HepG2 (cell line): ENCODE results near the gene RAP2A. TPM values are rescaled to one million over a fixed set of nuclear protein-coding genes. Genes with fewer than 3 reads are reported as not detected.

ENCODE experiments used
- ARID2 ChIP-seq: sonication (generic); formaldehyde crosslinking; IDR thresholded peaks from 2 replicates; pipeline ENCODE4 v1.8.1; 2022; ENCODE audit warnings: mild to moderate bottlenecking, missing genetic modification reagents, borderline replicate concordance
- CBFB ChIP-seq: sonication (generic); formaldehyde crosslinking; IDR thresholded peaks from 2 replicates; pipeline ENCODE4 v1.4.0; 2020; ENCODE audit warnings: missing genetic modification reagents
- EP300 ChIP-seq, 3 experiments: sonication (generic) in 1 of 3; formaldehyde crosslinking in 1 of 3; IDR thresholded peaks; 2 replicates each; pipeline versions ENCODE4 v1.5.1 to v1.6.1; 2011 to 2020; ENCODE audit warnings: low read depth in 2 of 3, low read length in 2 of 3, borderline replicate concordance in 1 of 3, improper control_type of control experiment in 1 of 3, mild to moderate bottlenecking in 1 of 3, missing genetic modification reagents in 1 of 3, moderate library complexity in 1 of 3
- EZH2 ChIP-seq: conservative IDR thresholded peaks from 2 replicates; pipeline ENCODE4 v1.6.1; 2012; ENCODE audit warnings: mild to moderate bottlenecking, low read depth, low read length, moderate library complexity
- HOXA5 ChIP-seq: sonication (generic); formaldehyde crosslinking; IDR thresholded peaks from 2 replicates; pipeline ENCODE4 v1.4.0; 2020; ENCODE audit warnings: missing genetic modification reagents
- MED1 ChIP-seq: sonication (generic); formaldehyde crosslinking; IDR thresholded peaks from 2 replicates; pipeline ENCODE4 v1.4.0; 2020; ENCODE audit warnings: missing genetic modification reagents
- MTA1 ChIP-seq: sonication (generic); formaldehyde crosslinking; IDR thresholded peaks from 2 replicates; pipeline ENCODE4 v1.4.0; 2020; ENCODE audit warnings: missing genetic modification reagents, mild to moderate bottlenecking, borderline replicate concordance
- NFIB ChIP-seq: sonication (generic); formaldehyde crosslinking; IDR thresholded peaks from 2 replicates; pipeline ENCODE4 v1.9.0; 2021; ENCODE audit warnings: missing genetic modification reagents, mild to moderate bottlenecking, borderline replicate concordance
- NFYC ChIP-seq: IDR thresholded peaks from 2 replicates; pipeline ENCODE4 v1.6.1; 2016; ENCODE audit warnings: missing genetic modification reagents, missing compliant biosample characterization
- NONO ChIP-seq, 2 experiments: fragments of 450-650 bp in 1 of 2; sonication (generic) in 1 of 2; formaldehyde crosslinking in 1 of 2; IDR thresholded peaks in 1 of 2; conservative IDR thresholded peaks in 1 of 2; 2 replicates each; pipeline versions ENCODE4 v1.6.1 to v1.8.0; 2017 to 2022; ENCODE audit warnings: mild to moderate bottlenecking in 1 of 2, missing genetic modification reagents in 1 of 2, moderate library complexity in 1 of 2
- PAF1 ChIP-seq: IDR thresholded peaks from 2 replicates; pipeline ENCODE4 v1.6.1; 2016; ENCODE audit warnings: missing genetic modification reagents, missing compliant biosample characterization
- PRMT3 ChIP-seq: sonication (generic); formaldehyde crosslinking; IDR thresholded peaks from 2 replicates; pipeline ENCODE4 v1.8.1; 2022; ENCODE audit warnings: low read depth, mild to moderate bottlenecking, moderate library complexity, missing genetic modification reagents, borderline replicate concordance
- TRIM22 ChIP-seq: fragments of 450-650 bp; IDR thresholded peaks from 2 replicates; pipeline ENCODE4 v1.6.1; 2017
- ZNF260 ChIP-seq: sonication (generic); formaldehyde crosslinking; IDR thresholded peaks from 2 replicates; pipeline ENCODE4 v1.4.0; 2020; ENCODE audit warnings: missing genetic modification reagents, low read depth, mild to moderate bottlenecking, borderline replicate concordance
- ZNF510 ChIP-seq: sonication (generic); formaldehyde crosslinking; IDR thresholded peaks from 2 replicates; pipeline ENCODE4 v1.4.0; 2020; ENCODE audit warnings: low read depth, mild to moderate bottlenecking, missing genetic modification reagents
- ZNF547 ChIP-seq: sonication (generic); formaldehyde crosslinking; IDR thresholded peaks from 2 replicates; pipeline ENCODE4 v1.5.1; 2020; ENCODE audit warnings: mild to moderate bottlenecking, missing genetic modification reagents
- polyA plus RNA-seq, 8 experiments: library from polyadenylated mRNA; depleted of rRNA in 3 of 8; stranded (reverse) in 7 of 8; unstranded in 1 of 8; fragments of >200 nt; fragmentation: Illumina TruSeq in 4 of 8; extraction: Trizol in 4 of 8; gene quantifications; 2 replicates each; pipeline versions ENCODE4 v1.2.1 to v1.2.3, GENCODE V29; 2011 to 2016; ENCODE audit warnings: low read depth in 4 of 8, missing spikeins in 1 of 8, mixed read lengths in 1 of 8; ENCODE audit not compliant: insufficient read depth in 1 of 8
- total RNA-seq, 5 experiments: library from RNA; depleted of rRNA; stranded (reverse); fragments of >200 nt; fragmentation: Illumina TruSeq; extraction: Trizol; gene quantifications; 2 replicates each; pipeline ENCODE4 v1.2.3, GENCODE V29; 2016; ENCODE audit warnings: low read depth in 1 of 5
- TF ChIP-seq, protein P1 (sequence below): sonication (generic); formaldehyde crosslinking; IDR thresholded peaks from 2 replicates; pipeline ENCODE4 v1.5.0; 2020; ENCODE audit warnings: mild to moderate bottlenecking, missing genetic modification reagents
- TF ChIP-seq, protein P2 (sequence below): sonication (generic); formaldehyde crosslinking; IDR thresholded peaks from 2 replicates; pipeline ENCODE4 v1.8.1; 2023; ENCODE audit warnings: mild to moderate bottlenecking, missing genetic modification reagents
- TF ChIP-seq, protein P3 (sequence below): sonication (generic); formaldehyde crosslinking; IDR thresholded peaks from 2 replicates; pipeline ENCODE4 v1.9.0; 2021; ENCODE audit warnings: missing genetic modification reagents, mild to moderate bottlenecking, borderline replicate concordance
- TF ChIP-seq, protein P4 (sequence below): sonication (generic); formaldehyde crosslinking; IDR thresholded peaks from 2 replicates; pipeline ENCODE4 v1.4.0; 2020; ENCODE audit warnings: mild to moderate bottlenecking, missing genetic modification reagents, borderline replicate concordance

RAP2A gene
- total and polyA plus RNA-seq, 2 of the 13 experiments (the other 11 are each of a cell fraction or from before 2014, with no cell fraction given): 9.9 to 23.1 TPM

- TF ChIP-seq NONO (IDR thresholded peaks at IDR 0.05) (no peak), NONO (CRISPR knock-in tag; conservative IDR thresholded peaks at IDR 0.05) (peak; percentile 91), ZNF510 (CRISPR knock-in tag) (no peak), EZH2 (no peak), PAF1 (no peak), ZNF547 (CRISPR knock-in tag) (no peak; the same call in 1 of the 2 replicates), TRIM22 (no peak), ZNF260 (no peak), CBFB (CRISPR knock-in tag) (peak; percentile 72; the same call in 1 of the 2 replicates), MTA1 (CRISPR knock-in tag) (0 out of 2 replicates have a peak, but pooled peaks have one; percentile 13), HOXA5 (no peak), NFIB (no peak), PRMT3 (CRISPR knock-in tag) (no peak), ARID2 (CRISPR knock-in tag) (no peak), MED1 (CRISPR knock-in tag) (peak; percentile 42; the same call in 1 of the 2 replicates), EP300 (IDR thresholded peaks at IDR 0.05; ENCODE audit: low read depth in 2 of 2, low read length in 2 of 2) (peak in 1 of 2 experiments; percentile 93; a peak in 2 of 4 replicates), EP300 (CRISPR knock-in tag; IDR thresholded peaks at IDR 0.05; ENCODE audit: borderline replicate concordance) (no peak), NFYC (CRISPR knock-in tag) (peak; percentile 96)
- TF ChIP-seq, protein P1, sequence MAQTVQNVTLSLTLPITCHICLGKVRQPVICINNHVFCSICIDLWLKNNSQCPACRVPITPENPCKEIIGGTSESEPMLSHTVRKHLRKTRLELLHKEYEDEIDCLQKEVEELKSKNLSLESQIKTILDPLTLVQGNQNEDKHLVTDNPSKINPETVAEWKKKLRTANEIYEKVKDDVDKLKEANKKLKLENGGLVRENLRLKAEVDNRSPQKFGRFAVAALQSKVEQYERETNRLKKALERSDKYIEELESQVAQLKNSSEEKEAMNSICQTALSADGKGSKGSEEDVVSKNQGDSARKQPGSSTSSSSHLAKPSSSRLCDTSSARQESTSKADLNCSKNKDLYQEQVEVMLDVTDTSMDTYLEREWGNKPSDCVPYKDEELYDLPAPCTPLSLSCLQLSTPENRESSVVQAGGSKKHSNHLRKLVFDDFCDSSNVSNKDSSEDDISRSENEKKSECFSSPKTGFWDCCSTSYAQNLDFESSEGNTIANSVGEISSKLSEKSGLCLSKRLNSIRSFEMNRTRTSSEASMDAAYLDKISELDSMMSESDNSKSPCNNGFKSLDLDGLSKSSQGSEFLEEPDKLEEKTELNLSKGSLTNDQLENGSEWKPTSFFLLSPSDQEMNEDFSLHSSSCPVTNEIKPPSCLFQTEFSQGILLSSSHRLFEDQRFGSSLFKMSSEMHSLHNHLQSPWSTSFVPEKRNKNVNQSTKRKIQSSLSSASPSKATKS (CRISPR knock-in tag): no peak
- TF ChIP-seq, protein P2, sequence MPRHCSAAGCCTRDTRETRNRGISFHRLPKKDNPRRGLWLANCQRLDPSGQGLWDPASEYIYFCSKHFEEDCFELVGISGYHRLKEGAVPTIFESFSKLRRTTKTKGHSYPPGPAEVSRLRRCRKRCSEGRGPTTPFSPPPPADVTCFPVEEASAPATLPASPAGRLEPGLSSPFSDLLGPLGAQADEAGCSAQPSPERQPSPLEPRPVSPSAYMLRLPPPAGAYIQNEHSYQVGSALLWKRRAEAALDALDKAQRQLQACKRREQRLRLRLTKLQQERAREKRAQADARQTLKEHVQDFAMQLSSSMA (CRISPR knock-in tag): no peak
- TF ChIP-seq, protein P3, sequence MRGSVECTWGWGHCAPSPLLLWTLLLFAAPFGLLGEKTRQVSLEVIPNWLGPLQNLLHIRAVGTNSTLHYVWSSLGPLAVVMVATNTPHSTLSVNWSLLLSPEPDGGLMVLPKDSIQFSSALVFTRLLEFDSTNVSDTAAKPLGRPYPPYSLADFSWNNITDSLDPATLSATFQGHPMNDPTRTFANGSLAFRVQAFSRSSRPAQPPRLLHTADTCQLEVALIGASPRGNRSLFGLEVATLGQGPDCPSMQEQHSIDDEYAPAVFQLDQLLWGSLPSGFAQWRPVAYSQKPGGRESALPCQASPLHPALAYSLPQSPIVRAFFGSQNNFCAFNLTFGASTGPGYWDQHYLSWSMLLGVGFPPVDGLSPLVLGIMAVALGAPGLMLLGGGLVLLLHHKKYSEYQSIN (CRISPR knock-in tag): no peak
- TF ChIP-seq, protein P4, sequence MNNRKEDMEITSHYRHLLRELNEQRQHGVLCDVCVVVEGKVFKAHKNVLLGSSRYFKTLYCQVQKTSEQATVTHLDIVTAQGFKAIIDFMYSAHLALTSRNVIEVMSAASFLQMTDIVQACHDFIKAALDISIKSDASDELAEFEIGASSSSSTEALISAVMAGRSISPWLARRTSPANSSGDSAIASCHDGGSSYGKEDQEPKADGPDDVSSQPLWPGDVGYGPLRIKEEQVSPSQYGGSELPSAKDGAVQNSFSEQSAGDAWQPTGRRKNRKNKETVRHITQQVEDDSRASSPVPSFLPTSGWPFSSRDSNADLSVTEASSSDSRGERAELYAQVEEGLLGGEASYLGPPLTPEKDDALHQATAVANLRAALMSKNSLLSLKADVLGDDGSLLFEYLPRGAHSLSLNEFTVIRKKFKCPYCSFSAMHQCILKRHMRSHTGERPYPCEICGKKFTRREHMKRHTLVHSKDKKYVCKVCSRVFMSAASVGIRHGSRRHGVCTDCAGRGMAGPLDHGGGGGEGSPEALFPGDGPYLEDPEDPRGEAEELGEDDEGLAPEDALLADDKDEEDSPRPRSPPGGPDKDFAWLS (CRISPR knock-in tag): no peak
Measured at GRCh38 chr13:97432917-97433726, 847 bp upstream of the RAP2A start (continued).
